BJ (cell line): Measurements from ENCODE around the gene RTP2. TPM values are rescaled to one million over a fixed set of nuclear protein-coding genes. Genes with fewer than 3 reads are reported as not detected.

Source experiments
- CTCF ChIA-PET: fragments of 350-600 bp; formaldehyde crosslinking; extraction: SDS; loops from one replicate; lab custom pipeline; 2021; ENCODE audit warnings: antibody characterized with exemption, inconsistent platforms; lab: Yijun Ruan, JAX
- POLR2A ChIA-PET: fragments of 300-600 bp; sonication (Branson Sonifier 250); formaldehyde crosslinking; extraction: SDS; loops from one replicate; lab custom pipeline; 2021; ENCODE audit warnings: antibody characterized with exemption; lab: Charles Lee
- DNase-seq: peaks from one replicate; pipeline ENCODE4 v3.0.0-alpha.2; 2011; ENCODE audit warnings: low read depth
- H3K27me3 ChIP-seq: 2 replicates; pipeline ENCODE4 v1.6.0; 2011; ENCODE audit warnings: low read length; ENCODE audit not compliant: control insufficient read depth, insufficient read depth
- H3K36me3 ChIP-seq: 2 replicates; pipeline ENCODE4 v1.5.1; 2011; ENCODE audit warnings: low read length; ENCODE audit not compliant: control insufficient read depth, insufficient read depth
- H3K4me3 ChIP-seq: 2 replicates; pipeline ENCODE4 v1.5.1; 2011; ENCODE audit warnings: low read depth, mild to moderate bottlenecking, control low read depth, low read length
- CTCF ChIP-seq: IDR thresholded peaks from 2 replicates; pipeline ENCODE4 v1.5.1; 2011; ENCODE audit warnings: low read depth, mild to moderate bottlenecking, control low read depth, inconsistent platforms, low read length, moderate library complexity; ENCODE audit not compliant: insufficient read depth
- polyA plus RNA-seq: library from polyadenylated mRNA; depleted of rRNA; stranded (reverse); fragments of >200 nt; gene quantifications from 2 replicates; pipeline ENCODE4 v1.2.3, GENCODE V29; 2011

Gene RTP2
- polyA plus RNA-seq, 1 experiment, result not detected

- no peak for TF ChIP-seq CTCF
- Histone ChIP-seq H3K36me3 (no peaks in the 10 kb centered on the region), H3K27me3 (no peaks in the 10 kb centered on the region), H3K4me3 (no peak overlapping the region)
- DNase-seq, result no peak
- ChIA-PET POLR2A (interaction anchor here (0.8 kb wide), 1 partner anchor 207 kb away, joined by 17 read pairs; no protein-coding TSS in a partner anchor), CTCF (interaction anchor here (0.6 to 8.2 kb wide), 33 partner anchors 8 to 1968 kb away, joined by 3 to 91 read pairs (median 4); partner anchors contain the start of gene LPP)
Observed at GRCh38 chr3:187747506-187747905, 45.1 kb upstream of the RTP2 start.

- Histone ChIP-seq H3K27me3 (no peaks in the 10 kb centered on the region), H3K36me3 (no peaks in the 10 kb centered on the region), H3K4me3 (peak overlapping the region; percentile 96)
- no peak for TF ChIP-seq CTCF
- ChIA-PET CTCF (interaction anchor here (0.6 to 8.2 kb wide), 21 partner anchors 9 to 1969 kb away, joined by 3 to 91 read pairs (median 4); partner anchors contain the start of gene LPP), POLR2A (interaction anchor here (0.6 to 0.8 kb wide), 3 partner anchors 208 to 528 kb away, joined by 7 to 17 read pairs (median 17); no protein-coding TSS in a partner anchor)
- DNase-seq, result no peak
Observed at GRCh38 chr3:187746442-187747281, 44.3 kb upstream of the RTP2 start.

- Histone ChIP-seq H3K4me3 (peak overlapping the region; percentile 96), H3K36me3 (no peaks in the 10 kb centered on the region), H3K27me3 (no peaks in the 10 kb centered on the region)
- no peak for DNase-seq
- TF ChIP-seq CTCF, result no peak
- ChIA-PET CTCF (interaction anchor here (1.1 to 8.2 kb wide), 6 partner anchors 26 to 1209 kb away, joined by 3 to 91 read pairs (median 3); no protein-coding TSS in a partner anchor), POLR2A (interaction anchor here (0.6 to 1.1 kb wide), 5 partner anchors 208 to 528 kb away, joined by 3 to 17 read pairs (median 4); no protein-coding TSS in a partner anchor)
Observed at GRCh38 chr3:187746059-187746441, 43.7 kb upstream of the RTP2 start.

DNA sequence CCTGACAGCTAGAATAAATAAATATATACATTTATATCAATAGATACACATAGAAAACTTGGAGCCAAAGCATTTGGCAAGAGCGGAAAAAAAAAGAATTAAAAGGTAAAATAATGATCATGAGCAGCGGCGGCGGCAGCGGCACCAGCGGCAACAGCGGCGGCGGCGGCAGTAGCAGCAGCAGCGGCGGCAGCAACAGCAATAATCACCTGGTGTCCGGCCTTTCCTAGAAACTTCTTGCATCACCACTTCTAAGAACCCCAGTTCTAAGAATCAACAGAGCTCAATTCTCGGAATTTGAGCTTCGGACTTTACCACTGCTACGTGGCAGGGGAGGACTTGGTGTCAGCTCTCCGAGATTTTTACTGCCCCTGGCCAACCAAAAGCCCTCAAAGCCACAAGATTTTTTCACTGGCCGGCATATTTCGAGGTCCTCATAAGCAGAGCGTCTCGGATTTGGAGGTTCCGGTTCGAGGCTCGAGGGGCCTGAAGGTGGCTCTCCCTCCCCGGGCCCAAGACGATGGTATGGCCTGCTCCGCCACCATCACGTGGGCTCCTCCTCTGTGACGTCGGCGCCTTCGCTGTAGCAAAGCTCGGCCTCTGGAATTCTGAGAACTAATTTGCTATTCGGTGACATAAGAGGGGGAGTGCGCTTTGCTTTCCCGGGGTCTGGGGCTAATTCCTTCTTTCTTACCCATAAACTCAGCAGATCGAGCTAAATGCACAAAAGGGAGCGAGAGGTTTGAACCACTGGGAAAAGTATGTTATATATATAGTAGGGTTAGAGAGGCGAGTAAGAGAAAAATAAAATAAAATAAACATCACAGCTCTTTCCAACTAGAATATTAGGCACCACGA, 43.1 kb upstream of the RTP2 start, which contains the start of gene BCL6:
Gene BCL6, minus strand, starts transcription at position 268 of the 858 bp plus-strand sequence. CDS start 11,775 bp downstream, outside the sequence.
- Histone ChIP-seq H3K4me3 (peak within 1 kb of the TSS; percentile 96), H3K36me3 (no peaks in the 10 kb centered on the region), H3K27me3 (no peaks in the 10 kb centered on the region)
- TF ChIP-seq CTCF, result no peak
- peak; percentile 84 for DNase-seq
- CTCF ChIA-PET, result interaction anchor here (0.6 to 8.2 kb wide), 11 partner anchors 27 to 1209 kb away, joined by 3 to 91 read pairs (median 3); no protein-coding TSS in a partner anchor
- POLR2A ChIA-PET, result interaction anchor here (0.6 to 1.1 kb wide), 11 partner anchors 209 to 761 kb away, joined by 3 to 18 read pairs (median 4); no protein-coding TSS in a partner anchor
